Measurements from ENCODE around the gene TALDO1.

The TALDO1 gene

DNA sequence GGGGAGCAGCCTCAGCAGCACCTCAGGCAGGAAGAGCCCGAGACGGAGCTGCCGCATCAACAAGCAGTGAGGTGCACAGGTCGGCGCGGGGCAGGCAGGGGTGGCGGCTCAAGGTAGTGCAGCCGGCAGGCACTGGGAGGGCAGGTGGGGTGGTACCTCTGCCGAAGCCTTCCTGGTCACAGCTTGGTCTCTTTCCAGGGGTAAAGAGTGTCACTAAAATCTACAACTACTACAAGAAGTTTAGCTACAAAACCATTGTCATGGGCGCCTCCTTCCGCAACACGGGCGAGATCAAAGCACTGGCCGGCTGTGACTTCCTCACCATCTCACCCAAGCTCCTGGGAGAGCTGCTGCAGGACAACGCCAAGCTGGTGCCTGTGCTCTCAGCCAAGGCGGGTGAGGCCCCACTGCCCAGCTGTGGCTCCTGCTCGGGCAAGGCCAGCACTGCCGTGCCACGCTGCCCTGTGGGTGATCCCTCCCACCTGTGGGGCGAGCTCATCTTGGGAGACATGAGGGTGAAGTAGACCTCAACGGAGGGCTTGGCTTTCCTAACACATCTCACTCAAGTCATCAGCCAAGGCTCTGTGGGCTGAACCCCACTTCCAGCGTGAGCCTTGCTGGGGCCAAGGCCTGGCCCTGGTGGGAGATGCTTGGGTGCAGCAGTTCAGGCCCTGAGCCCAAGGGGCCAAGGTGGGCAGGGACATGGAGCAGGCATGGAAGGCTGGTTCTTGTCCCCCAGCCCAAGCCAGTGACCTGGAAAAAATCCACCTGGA, 16.5 kb downstream of the TALDO1 start:
- Histone ChIP-seq H3K9me3 (ENCODE audit: control insufficient read depth, insufficient read depth, low read depth, low read length) (no peaks in the 10 kb centered on the region), H3K4me1 (ENCODE audit: control insufficient read depth, insufficient read depth, low read length) (peaks cover 14% of the 10 kb centered on the region), H3K9ac (ENCODE audit: low read length) (peak overlapping the region; percentile 15), H3K27ac (ENCODE audit: low read depth, low read length) (no peak overlapping the region), H3K27me3 (ENCODE audit: control insufficient read depth, insufficient read depth, low read length) (no peaks in the 10 kb centered on the region), H3K36me3 (ENCODE audit: control insufficient read depth, insufficient read depth, low read length) (peaks cover 82% of the 10 kb centered on the region), H3K4me3 (ENCODE audit: low read depth, low read length) (no peak overlapping the region)

DNA sequence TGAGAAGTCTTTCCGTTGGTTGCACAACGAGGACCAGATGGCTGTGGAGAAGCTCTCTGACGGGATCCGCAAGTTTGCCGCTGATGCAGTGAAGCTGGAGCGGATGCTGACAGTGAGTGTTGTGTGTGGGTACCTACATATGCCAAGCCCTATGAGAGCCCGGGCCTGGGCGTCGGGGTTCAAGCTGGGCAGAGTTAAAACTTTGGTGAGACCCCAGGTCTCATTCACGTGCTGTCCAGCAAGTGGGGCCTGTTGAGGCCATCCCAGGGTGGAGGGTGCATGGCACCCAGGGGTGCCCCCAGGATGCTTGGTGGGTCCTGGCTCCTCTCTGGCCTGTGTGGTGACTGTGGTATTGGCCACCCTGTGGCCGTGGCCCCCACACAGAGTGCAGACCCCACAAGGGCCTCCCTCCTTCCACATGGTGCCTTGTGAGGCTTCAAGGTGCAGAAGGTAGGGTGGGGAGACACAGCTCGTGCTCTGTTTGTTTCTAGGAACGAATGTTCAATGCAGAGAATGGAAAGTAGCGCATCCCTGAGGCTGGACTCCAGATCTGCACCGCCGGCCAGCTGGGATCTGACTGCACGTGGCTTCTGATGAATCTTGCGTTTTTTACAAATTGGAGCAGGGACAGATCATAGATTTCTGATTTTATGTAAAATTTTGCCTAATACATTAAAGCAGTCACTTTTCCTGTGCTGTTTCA, 17.2 kb downstream of the TALDO1 start:
- H3K27ac ChIP-seq (ENCODE audit: low read depth, low read length) = no peak overlapping the region

DNA sequence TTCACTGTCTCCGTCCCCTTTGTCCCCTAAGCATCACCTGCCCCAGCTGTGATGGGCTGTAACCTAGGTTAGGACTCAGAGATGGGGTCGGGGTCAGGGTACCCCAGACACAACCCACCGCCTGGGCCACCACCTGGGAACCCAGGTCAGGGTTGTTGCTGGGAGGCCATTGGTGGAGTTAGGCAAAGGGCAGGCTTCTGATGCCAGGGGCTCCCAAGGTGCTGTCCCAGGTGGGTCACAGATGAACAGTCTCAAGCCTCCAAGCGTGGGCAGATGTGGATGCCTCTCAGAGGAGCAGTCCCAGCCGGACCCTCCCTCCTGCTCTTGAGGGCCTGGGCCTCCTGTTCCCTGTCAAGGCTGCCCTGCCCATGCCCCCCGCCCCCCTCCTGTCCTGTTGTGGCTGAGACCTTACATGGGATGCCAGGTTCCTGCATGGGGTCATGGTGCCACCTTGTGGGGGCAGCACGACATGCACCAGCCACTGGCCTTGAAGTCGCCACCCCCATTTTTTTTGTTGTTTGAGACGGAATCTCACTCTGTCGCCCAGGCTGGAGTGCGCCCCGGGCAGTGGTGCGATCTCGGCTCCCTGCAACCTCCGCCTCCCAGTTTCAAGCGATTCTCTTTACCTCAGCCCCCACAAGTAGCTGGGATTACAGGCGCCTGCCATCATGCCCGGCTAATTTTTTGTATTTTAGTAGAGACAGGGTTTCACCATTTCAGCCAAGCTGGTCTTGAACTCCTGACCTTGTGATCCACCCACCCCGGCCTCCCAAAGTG, 17.9 kb downstream of the TALDO1 start:
- Histone ChIP-seq H3K27ac (ENCODE audit: low read depth, low read length) (no peak overlapping the region), H3K36me3 (ENCODE audit: control insufficient read depth, insufficient read depth, low read length) (peaks cover 73% of the 10 kb centered on the region), H3K9me3 (ENCODE audit: control insufficient read depth, insufficient read depth, low read depth, low read length) (no peaks in the 10 kb centered on the region), H3K4me1 (ENCODE audit: control insufficient read depth, insufficient read depth, low read length) (peaks cover 14% of the 10 kb centered on the region), H3K4me3 (ENCODE audit: low read depth, low read length) (no peak overlapping the region), H3K27me3 (ENCODE audit: control insufficient read depth, insufficient read depth, low read length) (no peaks in the 10 kb centered on the region), H3K9ac (ENCODE audit: low read length) (no peak overlapping the region)

More for the DNA sequence above, 17.2 kb downstream of the TALDO1 start:
- Histone ChIP-seq H3K36me3 (ENCODE audit: control insufficient read depth, insufficient read depth, low read length) (peaks cover 75% of the 10 kb centered on the region), H3K9me3 (ENCODE audit: control insufficient read depth, insufficient read depth, low read depth, low read length) (no peaks in the 10 kb centered on the region), H3K9ac (ENCODE audit: low read length) (no peak overlapping the region), H3K4me3 (ENCODE audit: low read depth, low read length) (no peak overlapping the region), H3K4me1 (ENCODE audit: control insufficient read depth, insufficient read depth, low read length) (peaks cover 14% of the 10 kb centered on the region), H3K27me3 (ENCODE audit: control insufficient read depth, insufficient read depth, low read length) (no peaks in the 10 kb centered on the region)

DNA sequence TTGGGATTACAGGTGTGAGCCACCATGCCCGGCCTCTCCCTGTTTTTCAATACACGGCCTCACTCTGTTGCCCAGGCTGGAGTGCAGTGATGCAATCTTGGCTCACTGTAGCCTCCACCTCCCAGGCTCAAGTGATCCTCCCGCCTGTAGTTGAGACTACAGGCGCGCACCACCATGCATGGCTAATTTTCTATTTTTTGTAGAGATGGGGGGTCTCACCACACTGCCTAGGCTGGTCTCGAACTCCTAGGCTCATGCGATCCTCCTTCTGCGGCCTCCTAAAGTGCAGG, 18.5 kb downstream of the TALDO1 start:
- Histone ChIP-seq H3K9me3 (ENCODE audit: control insufficient read depth, insufficient read depth, low read depth, low read length) (no peaks in the 10 kb centered on the region), H3K27me3 (ENCODE audit: control insufficient read depth, insufficient read depth, low read length) (no peaks in the 10 kb centered on the region), H3K27ac (ENCODE audit: low read depth, low read length) (no peak overlapping the region), H3K36me3 (ENCODE audit: control insufficient read depth, insufficient read depth, low read length) (peaks cover 73% of the 10 kb centered on the region), H3K4me1 (ENCODE audit: control insufficient read depth, insufficient read depth, low read length) (peaks cover 14% of the 10 kb centered on the region), H3K4me3 (ENCODE audit: low read depth, low read length) (no peak overlapping the region), H3K9ac (ENCODE audit: low read length) (no peak overlapping the region)

DNA sequence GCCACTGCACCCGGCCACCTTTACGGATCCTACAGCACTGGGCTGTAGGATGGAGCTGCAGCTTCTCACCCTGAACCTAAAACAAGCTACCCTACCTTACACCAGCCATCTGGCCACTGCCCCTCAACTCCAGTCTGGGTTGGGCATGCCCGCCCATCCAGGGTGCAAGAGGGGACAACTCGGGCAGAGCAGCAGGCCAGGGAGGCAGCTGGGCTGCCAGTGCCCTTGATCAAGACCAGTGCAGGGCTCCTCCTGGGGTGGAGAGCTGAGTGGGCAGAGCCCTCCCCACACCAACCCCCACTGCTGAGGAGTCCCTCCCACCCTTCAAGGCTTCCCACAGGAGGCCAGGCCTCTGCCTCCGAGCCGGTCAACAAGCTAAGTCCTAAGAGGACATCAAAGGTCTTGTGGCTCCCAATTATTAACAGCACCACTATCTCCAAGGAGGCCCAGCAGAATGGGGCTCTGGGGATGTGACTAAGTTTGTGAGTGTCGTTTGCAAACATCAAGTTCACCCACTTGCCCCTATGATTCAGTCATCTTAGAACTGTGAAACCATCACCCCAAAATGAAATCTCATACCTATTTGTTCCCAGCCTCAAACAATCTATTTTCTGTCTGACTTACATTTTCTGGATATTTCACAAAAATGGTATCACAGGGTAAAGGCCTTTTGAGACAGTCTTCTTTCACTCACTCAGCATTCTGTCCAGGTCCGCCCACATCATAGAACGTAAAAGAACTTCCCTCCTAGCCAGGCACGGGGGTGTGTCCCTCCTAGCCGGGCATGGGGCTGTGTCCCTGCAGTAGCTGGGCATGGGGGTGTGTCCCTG, 19.1 kb downstream of the TALDO1 start:
- H3K27me3 ChIP-seq (ENCODE audit: control insufficient read depth, insufficient read depth, low read length) = no peaks in the 10 kb centered on the region
- H3K27ac ChIP-seq (ENCODE audit: low read depth, low read length) = no peak overlapping the region
- peaks cover 14% of the 10 kb centered on the region for H3K4me1 ChIP-seq (ENCODE audit: control insufficient read depth, insufficient read depth, low read length)
- peaks cover 73% of the 10 kb centered on the region for H3K36me3 ChIP-seq (ENCODE audit: control insufficient read depth, insufficient read depth, low read length)
- H3K9me3 ChIP-seq (ENCODE audit: control insufficient read depth, insufficient read depth, low read depth, low read length) = no peaks in the 10 kb centered on the region
- no peak overlapping the region for H3K9ac ChIP-seq (ENCODE audit: low read length)
- H3K4me3 ChIP-seq (ENCODE audit: low read depth, low read length) = no peak overlapping the region

DNA sequence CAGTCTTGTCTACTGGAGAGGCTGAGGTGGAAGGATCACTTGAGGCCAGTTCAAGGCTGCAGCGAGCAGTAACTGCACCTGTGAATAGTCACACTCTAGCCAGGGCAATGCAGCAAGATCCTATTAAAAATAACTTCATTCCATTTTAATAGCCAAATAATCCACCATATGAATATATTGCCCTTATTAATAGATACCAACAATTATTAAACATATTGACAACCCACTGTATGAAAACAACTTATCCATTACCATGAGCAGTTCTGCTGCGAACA, 19.6 kb downstream of the TALDO1 start:
- Histone ChIP-seq H3K9me3 (ENCODE audit: control insufficient read depth, insufficient read depth, low read depth, low read length) (no peaks in the 10 kb centered on the region), H3K27me3 (ENCODE audit: control insufficient read depth, insufficient read depth, low read length) (no peaks in the 10 kb centered on the region), H3K36me3 (ENCODE audit: control insufficient read depth, insufficient read depth, low read length) (peaks cover 73% of the 10 kb centered on the region), H3K4me3 (ENCODE audit: low read depth, low read length) (no peak overlapping the region), H3K9ac (ENCODE audit: low read length) (no peak overlapping the region), H3K27ac (ENCODE audit: low read depth, low read length) (no peak overlapping the region), H3K4me1 (ENCODE audit: control insufficient read depth, insufficient read depth, low read length) (peaks cover 15% of the 10 kb centered on the region)

DNA sequence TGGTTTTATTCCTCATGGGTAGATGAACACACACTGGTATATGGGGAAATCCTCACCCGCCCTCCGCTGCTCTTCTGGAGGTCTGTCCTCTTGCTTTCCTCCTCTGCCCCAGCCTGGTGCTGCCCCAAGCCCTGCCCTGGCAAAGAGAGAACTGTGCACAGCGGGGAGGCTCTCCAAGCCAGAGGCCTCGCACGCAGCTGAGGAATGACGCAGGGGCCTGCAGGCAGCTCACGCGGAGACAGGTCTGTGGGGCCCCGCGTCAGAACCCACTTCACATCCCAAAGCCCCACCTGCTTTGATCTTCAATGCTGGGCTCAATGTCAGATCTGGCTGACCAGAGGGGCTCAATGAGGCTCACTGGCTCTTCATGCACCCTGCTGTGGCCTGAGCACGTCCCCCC, 20.0 kb downstream of the TALDO1 start:
- no peak overlapping the region for H3K9ac ChIP-seq (ENCODE audit: low read length)
- peaks cover 75% of the 10 kb centered on the region for H3K36me3 ChIP-seq (ENCODE audit: control insufficient read depth, insufficient read depth, low read length)
- H3K4me3 ChIP-seq (ENCODE audit: low read depth, low read length) = no peak overlapping the region
- no peaks in the 10 kb centered on the region for H3K27me3 ChIP-seq (ENCODE audit: control insufficient read depth, insufficient read depth, low read length)
- H3K27ac ChIP-seq (ENCODE audit: low read depth, low read length) = no peak overlapping the region
- H3K9me3 ChIP-seq (ENCODE audit: control insufficient read depth, insufficient read depth, low read depth, low read length) = no peaks in the 10 kb centered on the region
- peaks cover 15% of the 10 kb centered on the region for H3K4me1 ChIP-seq (ENCODE audit: control insufficient read depth, insufficient read depth, low read length)

DNA sequence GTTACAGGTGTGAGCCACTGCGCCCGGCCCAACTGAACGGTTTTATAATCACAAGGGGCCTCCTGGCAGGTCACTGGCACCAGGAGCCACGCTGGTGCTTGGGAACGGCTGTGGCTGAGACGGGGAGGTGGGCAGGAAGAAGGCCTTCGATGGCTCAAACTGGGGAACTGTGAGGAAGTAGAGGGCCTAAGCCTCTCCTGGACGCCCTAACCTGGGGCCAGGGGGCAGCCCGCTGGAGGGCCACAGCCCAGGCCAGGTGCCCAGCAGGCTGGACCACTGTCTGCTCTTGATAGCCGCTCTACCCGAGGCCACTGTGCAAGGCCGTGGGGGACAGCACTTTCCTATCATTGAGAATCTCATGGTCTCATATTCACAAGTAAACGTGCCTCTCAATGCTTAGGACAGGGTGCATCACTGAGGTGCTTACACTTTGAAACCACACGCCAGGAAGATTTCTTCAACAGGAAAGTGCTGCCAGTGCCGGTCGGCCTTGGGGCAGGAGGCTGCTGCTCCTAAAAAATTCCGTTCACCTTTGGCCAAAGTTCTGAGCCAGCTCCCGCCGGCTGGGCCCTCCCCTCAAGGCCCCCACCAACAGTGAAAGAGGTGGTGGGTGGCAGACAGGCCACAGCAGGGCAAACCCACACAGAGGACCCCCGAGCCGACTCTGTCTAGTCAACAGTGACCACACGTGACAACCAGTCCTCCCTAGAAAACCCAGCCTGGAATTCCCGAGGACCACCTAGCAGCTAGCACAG, 22.8 kb downstream of the TALDO1 start:
- Histone ChIP-seq H3K36me3 (ENCODE audit: control insufficient read depth, insufficient read depth, low read length) (peaks cover 69% of the 10 kb centered on the region), H3K27ac (ENCODE audit: low read depth, low read length) (no peak overlapping the region), H3K9me3 (ENCODE audit: control insufficient read depth, insufficient read depth, low read depth, low read length) (no peaks in the 10 kb centered on the region), H3K9ac (ENCODE audit: low read length) (no peak overlapping the region), H3K27me3 (ENCODE audit: control insufficient read depth, insufficient read depth, low read length) (no peaks in the 10 kb centered on the region), H3K4me1 (ENCODE audit: control insufficient read depth, insufficient read depth, low read length) (peaks cover 4% of the 10 kb centered on the region; the same call in 1 of the 2 replicates), H3K4me3 (ENCODE audit: low read depth, low read length) (no peak overlapping the region)

DNA sequence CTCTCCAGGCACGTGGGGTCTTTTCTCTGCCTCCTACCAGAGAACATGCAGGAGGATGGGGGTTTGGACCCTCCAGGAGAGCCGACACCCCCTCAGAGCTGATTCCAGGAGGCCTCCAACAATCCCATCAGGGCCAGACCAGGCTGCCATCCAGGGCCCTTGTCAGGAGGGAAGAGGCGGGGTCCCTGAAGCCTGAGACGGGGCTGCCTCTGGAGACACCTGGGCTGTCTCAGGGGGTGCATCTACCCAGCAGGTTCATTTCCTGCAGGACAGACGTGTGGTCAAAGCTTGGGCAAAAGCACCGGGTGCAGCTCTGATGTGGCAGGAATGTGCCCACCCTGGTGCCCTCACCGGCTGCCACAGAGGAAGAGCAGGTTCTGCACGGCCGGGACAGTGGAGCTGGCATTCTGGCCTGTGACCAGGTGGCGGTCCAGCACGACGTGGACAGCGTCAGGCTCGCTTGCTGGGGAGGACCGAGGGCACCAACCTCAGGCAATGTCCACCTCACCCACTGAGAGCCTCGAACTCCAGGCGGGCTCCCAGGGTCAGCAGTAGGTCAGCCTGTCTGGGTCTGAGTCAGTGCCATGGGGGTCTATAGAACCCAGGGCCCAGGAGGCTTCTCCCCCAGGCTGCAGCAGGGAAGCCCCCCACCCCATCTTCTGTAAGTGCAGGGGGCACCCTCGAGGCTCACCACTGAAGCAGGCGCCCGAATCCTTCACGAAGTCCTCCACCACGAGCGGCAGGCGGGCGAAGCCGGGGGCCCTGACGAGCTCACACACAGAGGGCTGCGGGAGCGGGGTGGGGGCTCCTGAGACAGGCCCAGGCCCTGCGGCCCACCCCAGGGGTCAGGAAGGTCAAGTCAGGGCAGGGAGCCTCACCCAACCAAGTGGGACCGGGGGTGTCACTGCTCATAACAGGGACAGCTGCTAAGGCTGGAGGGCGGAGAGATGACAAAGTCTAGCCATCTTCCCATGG, 23.7 kb downstream of the TALDO1 start:
- Histone ChIP-seq H3K27ac (ENCODE audit: low read depth, low read length) (no peak overlapping the region), H3K4me3 (ENCODE audit: low read depth, low read length) (no peak overlapping the region), H3K4me1 (ENCODE audit: control insufficient read depth, insufficient read depth, low read length) (peaks cover 10% of the 10 kb centered on the region), H3K36me3 (ENCODE audit: control insufficient read depth, insufficient read depth, low read length) (peaks cover 62% of the 10 kb centered on the region), H3K9ac (ENCODE audit: low read length) (no peak overlapping the region), H3K9me3 (ENCODE audit: control insufficient read depth, insufficient read depth, low read depth, low read length) (no peaks in the 10 kb centered on the region), H3K27me3 (ENCODE audit: control insufficient read depth, insufficient read depth, low read length) (no peaks in the 10 kb centered on the region)
